HUES48 (cell line): ENCODE data around the gene DIO3.

ENCODE experiments used
- H3K27ac ChIP-seq: one replicate; pipeline ENCODE4 v1.7.0; 2013; ENCODE audit warnings: low read depth, low read length, inconsistent platforms
- H3K27me3 ChIP-seq: 2 replicates; pipeline ENCODE4 v1.6.1; 2013; ENCODE audit warnings: mild to moderate bottlenecking, low read length; ENCODE audit not compliant: control insufficient read depth, insufficient read depth
- H3K36me3 ChIP-seq: 2 replicates; pipeline ENCODE4 v1.6.1; 2013; ENCODE audit warnings: low read length; ENCODE audit not compliant: control insufficient read depth, insufficient read depth
- H3K4me1 ChIP-seq: 2 replicates; pipeline ENCODE4 v1.6.1; 2013; ENCODE audit warnings: mild to moderate bottlenecking, low read length; ENCODE audit not compliant: control insufficient read depth, insufficient read depth
- H3K4me3 ChIP-seq: 2 replicates; pipeline ENCODE4 v1.5.1; 2013; ENCODE audit warnings: mild to moderate bottlenecking, low read depth, low read length
- H3K9ac ChIP-seq: 2 replicates; pipeline ENCODE4 v1.6.1; 2013; ENCODE audit warnings: mild to moderate bottlenecking, low read depth, low read length, moderate library complexity
- H3K9me3 ChIP-seq: 2 replicates; pipeline ENCODE4 v1.6.1; 2013; ENCODE audit warnings: low read length; ENCODE audit not compliant: control insufficient read depth, insufficient read depth

The DIO3 gene

GRCh38 chr14:101525640-101526527 is 35.4 kb upstream of the DIO3 start:
- Histone ChIP-seq H3K4me1 (no peaks in the 10 kb centered on the region), H3K27ac (no peak overlapping the region), H3K36me3 (no peaks in the 10 kb centered on the region), H3K27me3 (no peaks in the 10 kb centered on the region), H3K9ac (no peak overlapping the region), H3K4me3 (no peak overlapping the region), H3K9me3 (no peaks in the 10 kb centered on the region)

- no peaks in the 10 kb centered on the region for H3K27me3 ChIP-seq
- H3K4me1 ChIP-seq: no peaks in the 10 kb centered on the region
- H3K36me3 ChIP-seq: no peaks in the 10 kb centered on the region
- H3K27ac ChIP-seq: no peak overlapping the region
- H3K9me3 ChIP-seq: no peaks in the 10 kb centered on the region
- no peak overlapping the region for H3K4me3 ChIP-seq
- no peak overlapping the region for H3K9ac ChIP-seq
These were observed 33.3 kb upstream of the DIO3 start for GRCh38 chr14:101527987-101528386.

GRCh38 chr14:101529079-101529478 is 32.2 kb upstream of the DIO3 start:
- no peaks in the 10 kb centered on the region for H3K9me3 ChIP-seq
- no peaks in the 10 kb centered on the region for H3K4me1 ChIP-seq
- no peaks in the 10 kb centered on the region for H3K36me3 ChIP-seq
- no peaks in the 10 kb centered on the region for H3K27me3 ChIP-seq
- no peak overlapping the region for H3K9ac ChIP-seq
- no peak overlapping the region for H3K27ac ChIP-seq
- H3K4me3 ChIP-seq: no peak overlapping the region

- Histone ChIP-seq H3K36me3 (no peaks in the 10 kb centered on the region), H3K9ac (no peak overlapping the region), H3K9me3 (no peaks in the 10 kb centered on the region), H3K4me1 (no peaks in the 10 kb centered on the region), H3K27me3 (no peaks in the 10 kb centered on the region), H3K27ac (no peak overlapping the region), H3K4me3 (no peak overlapping the region)
These were observed 27.1 kb upstream of the DIO3 start for GRCh38 chr14:101534198-101534597.

- Histone ChIP-seq H3K9me3 (no peaks in the 10 kb centered on the region), H3K4me3 (no peak overlapping the region), H3K9ac (no peak overlapping the region), H3K27ac (no peak overlapping the region), H3K36me3 (no peaks in the 10 kb centered on the region), H3K27me3 (no peaks in the 10 kb centered on the region), H3K4me1 (no peaks in the 10 kb centered on the region)
These were observed 26.1 kb upstream of the DIO3 start for GRCh38 chr14:101535232-101535631.

- Histone ChIP-seq H3K4me1 (no peaks in the 10 kb centered on the region), H3K9ac (no peak overlapping the region), H3K36me3 (no peaks in the 10 kb centered on the region), H3K27ac (no peak overlapping the region), H3K4me3 (no peak overlapping the region), H3K27me3 (no peaks in the 10 kb centered on the region), H3K9me3 (no peaks in the 10 kb centered on the region)
These were observed 25.5 kb upstream of the DIO3 start for GRCh38 chr14:101535701-101536207.

- no peak overlapping the region for H3K9ac ChIP-seq
- no peaks in the 10 kb centered on the region for H3K36me3 ChIP-seq
- no peak overlapping the region for H3K27ac ChIP-seq
- H3K27me3 ChIP-seq: no peaks in the 10 kb centered on the region
- no peaks in the 10 kb centered on the region for H3K9me3 ChIP-seq
- no peak overlapping the region for H3K4me3 ChIP-seq
- no peaks in the 10 kb centered on the region for H3K4me1 ChIP-seq
These were observed 24.0 kb upstream of the DIO3 start for GRCh38 chr14:101537286-101537685.

- no peak overlapping the region for H3K27ac ChIP-seq
- no peaks in the 10 kb centered on the region for H3K36me3 ChIP-seq
- H3K27me3 ChIP-seq: no peaks in the 10 kb centered on the region
- no peak overlapping the region for H3K4me3 ChIP-seq
- H3K9me3 ChIP-seq: no peaks in the 10 kb centered on the region
- no peaks in the 10 kb centered on the region for H3K4me1 ChIP-seq
- H3K9ac ChIP-seq: no peak overlapping the region
These were observed 22.4 kb upstream of the DIO3 start for GRCh38 chr14:101538878-101539277.

- no peaks in the 10 kb centered on the region for H3K27me3 ChIP-seq
- no peak overlapping the region for H3K27ac ChIP-seq
- H3K4me3 ChIP-seq: no peak overlapping the region
These were observed 21.4 kb upstream of the DIO3 start for GRCh38 chr14:101539880-101540279.

GRCh38 chr14:101540481-101541462 is 20.5 kb upstream of the DIO3 start:
- no peaks in the 10 kb centered on the region for H3K4me1 ChIP-seq
- H3K4me3 ChIP-seq: no peak overlapping the region
- H3K27me3 ChIP-seq: no peaks in the 10 kb centered on the region
- H3K36me3 ChIP-seq: no peaks in the 10 kb centered on the region
- no peaks in the 10 kb centered on the region for H3K9me3 ChIP-seq
- no peak overlapping the region for H3K27ac ChIP-seq
- no peak overlapping the region for H3K9ac ChIP-seq

More at GRCh38 chr14:101539880-101540279, 21.4 kb upstream of the DIO3 start:
- Histone ChIP-seq H3K36me3 (no peaks in the 10 kb centered on the region), H3K9ac (no peak overlapping the region), H3K9me3 (no peaks in the 10 kb centered on the region), H3K4me1 (no peaks in the 10 kb centered on the region)
